GM18870 (cell line): ENCODE measurements around the gene PRSS8.
A peak's percentile ranks its signal among the peaks of the same experiment; 100 is the strongest.
"Not testable (repeated sequence)": the region's sequence is repeated elsewhere in the genome, so short reads cannot be mapped to it uniquely, and the experiment has no call there.

Experiments used
- ATAC-seq: cut with Tn5 transposase; IDR thresholded peaks from one replicate; pipeline ENCODE4 v1.9.1; 2021; ENCODE audit warnings: moderate library complexity; ENCODE audit not compliant: unreplicated experiment

Gene PRSS8

GRCh38 chr16:31107465-31107867 is 28.1 kb downstream of the PRSS8 start:
- ATAC-seq: peak; percentile 59

GRCh38 chr16:31106509-31107464 is 28.7 kb downstream of the PRSS8 start:
- no peak for ATAC-seq

- no peak for ATAC-seq
These were observed 29.8 kb downstream of the PRSS8 start for GRCh38 chr16:31105677-31106213.

GRCh38 chr16:31100876-31101641 is 34.5 kb downstream of the PRSS8 start:
- not testable (repeated sequence) for ATAC-seq

DNA sequence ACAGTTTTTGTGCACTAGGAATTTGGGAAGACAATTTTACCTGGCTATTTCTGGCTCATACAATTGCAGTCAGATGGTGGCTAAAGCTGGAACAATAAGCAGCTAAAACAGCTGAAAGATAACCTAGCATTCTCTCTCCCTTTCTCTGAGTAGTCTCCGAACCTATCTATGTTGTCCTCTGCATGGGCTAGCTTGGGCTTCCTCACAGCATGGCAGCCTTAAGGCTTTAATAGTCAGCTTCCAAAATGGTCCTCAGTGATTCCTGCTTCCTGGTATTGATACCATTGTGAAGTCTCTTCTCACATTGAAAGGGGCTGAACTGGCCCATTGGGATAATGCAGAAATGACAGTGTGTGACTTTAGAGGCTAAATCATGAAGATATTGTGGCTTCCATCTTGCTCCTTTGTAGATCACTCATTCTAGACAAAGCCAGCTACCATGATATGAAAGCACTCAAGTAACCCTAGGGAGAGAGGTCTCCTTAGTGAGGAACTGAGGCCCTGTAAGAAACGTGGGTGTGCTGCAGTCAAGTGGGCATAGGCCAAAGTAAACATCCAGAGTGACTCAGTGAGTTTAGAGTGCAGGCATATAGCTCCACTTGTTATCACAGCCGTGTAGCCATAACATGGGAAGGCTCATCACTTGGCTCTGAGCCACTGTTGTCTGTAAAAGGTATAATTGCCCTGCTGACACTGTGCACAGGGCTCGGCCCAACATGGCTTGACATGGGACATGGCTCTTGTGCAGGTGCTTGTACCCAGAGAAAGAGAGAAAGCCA is 35.5 kb downstream of the PRSS8 start:
- ATAC-seq: no peak

DNA sequence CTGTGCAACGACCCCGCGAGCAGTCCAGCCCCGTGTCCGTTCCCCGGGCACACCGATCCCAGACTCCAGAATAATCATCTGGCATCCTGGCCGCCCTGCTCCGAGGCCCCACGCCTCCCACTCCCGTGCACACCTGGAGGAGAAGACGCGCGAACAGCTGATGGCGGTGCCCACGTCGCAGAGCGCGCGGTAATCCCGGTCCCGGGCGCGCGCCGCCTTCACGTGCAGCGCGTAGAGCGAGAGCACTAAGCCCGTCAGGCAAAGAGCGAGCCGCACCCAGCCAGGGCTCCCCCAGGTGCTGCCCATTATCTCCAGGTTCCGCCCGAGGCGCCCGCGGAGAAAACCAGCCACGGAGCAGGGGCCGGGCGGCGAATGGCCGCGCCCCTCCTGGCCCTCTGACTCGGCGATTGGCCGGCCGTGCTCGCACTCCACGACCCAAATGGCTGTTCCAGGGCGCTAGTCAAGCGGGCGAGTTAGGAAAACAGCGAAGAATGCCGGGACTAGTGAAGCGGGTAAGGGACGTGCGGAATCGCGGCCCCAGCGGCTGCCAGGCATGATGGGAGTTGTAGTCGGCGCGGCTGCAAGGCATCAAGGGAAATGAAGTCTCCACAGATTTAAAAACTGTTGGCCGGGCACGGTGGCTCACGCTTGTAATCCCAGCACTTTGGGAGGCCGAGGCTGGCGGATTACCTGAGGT is 41.0 kb downstream of the PRSS8 start, which contains the start of gene VKORC1:
TSS of gene VKORC1 (minus strand) at position 374 of the 697 bp plus-strand sequence. CDS start at position 306, 68 bp downstream.
- peak; percentile 78 for ATAC-seq

- ATAC-seq: no peak
These were observed 41.5 kb downstream of the PRSS8 start for GRCh38 chr16:31094088-31094423.

- no peak for ATAC-seq
These were observed 42.3 kb downstream of the PRSS8 start for GRCh38 chr16:31093132-31093703.

- no peak for ATAC-seq
These were observed 43.2 kb downstream of the PRSS8 start for GRCh38 chr16:31092330-31092729.

- ATAC-seq: no peak
These were observed 45.0 kb downstream of the PRSS8 start for GRCh38 chr16:31090540-31090939.

- no peak for ATAC-seq
These were observed 46.3 kb downstream of the PRSS8 start for GRCh38 chr16:31089199-31089598.

DNA sequence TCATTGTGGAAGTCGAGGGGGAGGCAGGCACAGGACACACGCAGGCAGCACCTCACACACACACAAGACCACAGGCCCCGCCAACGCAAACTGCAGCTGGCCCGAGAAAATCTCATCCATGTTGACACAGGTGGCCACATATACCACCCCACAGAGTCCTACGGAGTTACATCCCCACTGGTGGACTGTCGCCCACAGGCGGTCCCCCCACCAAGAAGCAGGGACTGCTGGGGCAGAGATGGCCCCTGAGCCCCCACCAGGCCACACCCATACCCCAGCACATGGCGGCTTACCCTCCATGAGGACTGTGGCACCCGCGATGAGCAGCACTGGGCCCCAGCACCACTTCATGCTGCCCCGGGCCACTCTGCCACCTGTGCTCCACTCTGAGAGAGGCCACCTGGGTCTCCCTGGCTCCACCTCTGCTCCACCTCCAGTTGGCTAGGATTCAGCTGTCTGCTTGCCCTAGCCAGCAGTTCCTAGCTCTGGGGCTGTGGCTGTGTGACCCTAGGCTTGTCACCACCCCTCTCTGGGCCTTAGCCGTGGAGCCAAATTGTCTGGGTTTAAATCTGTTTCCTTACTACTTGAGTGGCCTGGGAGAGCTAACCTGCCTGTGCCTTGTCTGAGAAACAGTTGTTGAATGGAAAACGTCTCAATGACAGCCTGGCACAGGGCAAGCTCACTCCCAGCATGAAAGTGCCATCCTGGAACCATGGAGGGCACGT is 46.9 kb downstream of the PRSS8 start, which contains the start of gene PRSS53:
TSS of gene PRSS53 (minus strand) at position 485 of the 725 bp plus-strand sequence. CDS start at position 351, 134 bp downstream.
- ATAC-seq: no peak

DNA sequence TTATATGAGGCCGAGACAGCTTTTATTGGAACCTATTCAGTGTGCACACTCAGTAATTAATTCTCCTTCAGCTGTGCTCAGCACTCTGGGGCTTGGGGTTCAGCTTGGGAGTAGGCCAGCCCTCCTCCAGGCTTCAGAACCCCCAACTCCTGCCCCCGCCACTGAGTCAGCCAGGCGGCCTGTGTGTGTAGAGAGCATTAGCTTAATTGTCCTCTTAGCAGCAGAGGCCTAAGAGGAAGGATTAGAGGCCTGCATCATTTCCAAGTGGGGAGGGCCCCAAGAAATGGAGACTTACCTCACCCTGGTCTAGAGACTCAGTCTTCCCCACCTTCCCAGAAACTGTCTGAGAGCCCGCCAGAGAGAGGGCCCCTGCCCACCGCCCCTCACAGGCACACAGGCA is 47.6 kb downstream of the PRSS8 start:
- no peak for ATAC-seq

DNA sequence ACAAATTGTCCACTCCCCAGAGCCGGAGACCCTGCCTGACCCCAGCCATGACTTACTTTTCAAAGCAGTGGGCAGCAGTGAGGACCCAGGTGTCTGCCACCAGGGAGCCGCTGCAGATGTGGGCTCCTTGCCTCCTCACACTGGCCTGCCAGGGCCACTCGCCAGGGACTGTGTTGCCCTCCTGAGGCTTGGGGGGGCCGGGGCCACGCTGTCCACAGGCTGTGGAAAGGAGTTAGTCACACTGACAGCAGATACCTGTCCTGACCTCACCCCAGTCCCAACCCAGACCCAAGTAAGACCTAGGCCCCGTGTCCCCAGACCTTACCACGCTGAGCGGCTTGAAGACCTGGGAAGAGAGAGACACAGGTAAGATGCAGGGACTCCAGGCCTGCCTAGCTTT is 48.0 kb downstream of the PRSS8 start:
- ATAC-seq: no peak

DNA sequence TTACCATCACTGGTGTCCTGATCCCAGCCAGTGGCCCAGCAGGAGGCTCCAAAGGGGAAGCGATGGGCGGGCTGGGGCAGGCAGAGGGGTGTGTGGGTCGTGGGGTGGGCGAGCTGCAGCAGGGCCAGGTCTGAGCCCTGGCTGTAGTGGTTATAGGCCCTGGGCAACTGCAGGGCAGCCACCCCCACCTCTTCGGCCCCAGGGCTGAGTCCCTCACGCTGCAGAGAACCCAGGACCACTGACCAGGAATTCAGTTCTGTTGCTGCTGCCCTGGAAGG is 49.0 kb downstream of the PRSS8 start:
- ATAC-seq: no peak

- no peak for ATAC-seq
These were observed 49.5 kb downstream of the PRSS8 start for GRCh38 chr16:31085873-31086628.

GRCh38 chr16:31085411-31085810 is 50.1 kb downstream of the PRSS8 start:
- ATAC-seq: no peak

DNA sequence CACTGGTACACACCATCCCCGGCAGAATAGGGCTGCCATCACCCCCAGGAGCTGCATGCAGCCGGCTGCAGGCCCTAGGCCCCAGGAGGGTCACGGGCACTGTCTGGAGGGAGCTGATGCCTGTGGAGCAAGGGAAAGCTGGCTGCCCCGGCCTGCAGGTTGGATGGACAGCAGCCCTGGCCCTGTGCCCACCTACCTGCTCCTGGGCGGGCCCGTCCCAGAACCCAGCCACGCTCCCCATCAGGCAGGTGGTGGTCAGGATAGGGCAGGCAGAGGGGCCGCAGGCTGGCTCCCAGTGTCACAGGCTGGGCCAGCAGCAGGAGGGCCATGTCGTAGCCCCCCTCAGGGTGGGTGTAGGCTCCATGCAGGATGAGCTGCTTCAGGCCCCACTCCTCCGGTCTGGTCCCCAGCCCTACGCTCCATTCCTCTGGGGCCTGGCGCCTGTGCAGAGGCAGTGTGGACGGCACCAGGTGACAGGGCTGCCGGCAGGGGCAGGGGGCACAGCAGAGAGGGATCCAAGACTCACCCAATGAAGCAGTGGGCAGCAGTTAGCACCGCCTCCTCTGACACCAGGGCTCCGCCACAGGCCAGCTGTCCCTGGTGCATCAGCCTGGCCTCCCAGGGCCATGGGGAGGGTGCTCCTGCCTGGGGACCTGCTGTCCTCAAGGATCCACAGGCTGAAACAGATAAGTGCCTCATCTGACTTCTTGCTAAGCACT is 50.8 kb downstream of the PRSS8 start:
- no peak for ATAC-seq
